Ecto neural progenitor cell (in vitro differentiated cells): ENCODE results near the gene ANTXR1.

Source experiments
- DNase-seq: peaks from one replicate; pipeline ENCODE4 v3.0.0-alpha.2; 2018; ENCODE audit warnings: low spot score

Gene ANTXR1

GRCh38 chr2:69034122-69034521, 21.1 kb downstream of the ANTXR1 start:
- DNase-seq: no peak

GRCh38 chr2:69034845-69035244, 21.9 kb downstream of the ANTXR1 start:
- no peak for DNase-seq

DNA sequence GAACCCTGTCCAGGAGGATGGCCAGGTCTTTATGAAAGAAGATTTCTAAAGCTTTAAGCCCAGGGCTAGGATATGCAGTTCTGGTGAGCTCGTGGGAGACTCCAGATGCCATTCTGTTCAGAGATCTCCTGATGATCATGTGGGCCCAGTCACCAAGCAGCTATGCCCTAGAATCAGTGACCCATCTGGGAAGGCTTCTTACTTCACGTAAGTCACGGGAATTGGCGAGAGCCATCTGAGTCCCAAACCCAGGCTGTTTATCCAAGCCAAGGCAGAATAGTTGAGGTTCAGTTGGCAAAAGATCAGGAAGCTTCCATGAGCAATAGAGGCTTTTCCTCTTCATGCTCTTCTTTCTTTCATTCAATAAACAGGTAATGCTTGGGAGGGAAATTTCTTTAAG, 23.9 kb downstream of the ANTXR1 start:
- DNase-seq: no peak

DNA sequence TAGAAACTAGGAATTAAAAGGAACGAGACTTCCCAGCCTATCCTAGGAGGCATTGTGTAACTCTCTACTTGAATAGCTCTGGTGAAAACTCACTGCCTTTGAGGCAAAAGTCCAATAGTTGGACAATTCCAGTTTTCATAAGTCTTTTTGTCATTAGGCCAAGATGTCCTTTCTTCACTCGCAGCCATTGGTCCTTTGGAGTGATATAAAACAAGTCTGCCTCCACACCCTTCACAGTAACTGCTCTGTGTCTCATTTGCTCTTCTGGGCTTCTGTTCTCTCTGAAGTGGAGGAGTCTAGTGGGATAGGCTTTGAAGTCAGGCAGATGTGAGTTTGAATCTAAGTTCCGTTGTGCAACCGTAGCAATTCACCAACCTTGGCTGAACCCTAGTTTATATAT, 28.2 kb downstream of the ANTXR1 start:
- DNase-seq: no peak

- no peak for DNase-seq
These were observed 30.9 kb downstream of the ANTXR1 start for GRCh38 chr2:69043736-69044400.

DNA sequence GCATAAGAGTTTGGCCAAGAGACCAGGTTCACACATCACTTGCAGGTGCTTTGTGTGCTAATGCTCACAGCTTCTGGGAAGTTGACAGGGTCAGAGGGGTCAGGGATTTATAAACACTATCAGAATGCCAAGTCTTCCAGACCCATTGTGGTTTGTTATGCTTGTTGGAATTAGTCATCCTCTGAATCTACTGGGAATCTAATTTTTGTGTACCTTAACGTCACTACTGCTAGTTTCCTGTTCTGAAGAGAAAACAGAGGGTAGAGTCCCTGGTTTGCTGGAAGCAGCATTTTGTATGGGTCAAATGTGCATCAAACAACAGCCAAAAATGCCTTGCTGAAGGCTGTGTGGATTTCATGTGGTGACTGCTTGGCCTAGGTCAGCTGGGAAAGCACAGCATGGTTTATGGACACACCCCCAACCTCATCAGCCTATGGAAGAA, 33.3 kb downstream of the ANTXR1 start:
- DNase-seq: no peak

DNA sequence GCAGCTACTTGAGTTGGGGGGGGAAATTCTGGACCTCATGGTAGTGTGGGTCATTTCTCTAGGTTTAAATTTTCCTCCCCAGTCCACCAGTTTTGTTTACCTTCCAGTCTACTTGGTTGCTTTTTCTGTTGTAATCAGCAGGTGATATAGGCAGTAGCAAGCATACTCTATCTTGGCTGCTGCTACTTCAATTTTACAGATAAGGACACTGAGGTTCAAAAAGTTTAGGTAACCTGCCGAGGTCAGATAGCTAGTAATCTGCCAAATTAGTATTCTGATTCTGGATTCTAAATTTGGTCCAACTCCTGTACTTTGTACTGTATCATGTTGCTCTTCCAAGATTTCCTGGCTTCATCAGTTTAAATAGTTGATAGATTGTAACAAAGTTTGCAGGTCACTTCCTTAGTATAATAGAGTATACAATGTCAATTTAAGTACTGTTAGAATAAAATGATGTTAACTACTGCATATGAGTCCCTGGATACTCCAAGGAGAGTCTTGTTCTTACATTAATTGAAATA, 34.7 kb downstream of the ANTXR1 start:
- DNase-seq: no peak

GRCh38 chr2:69050802-69051201, 37.8 kb downstream of the ANTXR1 start:
- no peak for DNase-seq

DNA sequence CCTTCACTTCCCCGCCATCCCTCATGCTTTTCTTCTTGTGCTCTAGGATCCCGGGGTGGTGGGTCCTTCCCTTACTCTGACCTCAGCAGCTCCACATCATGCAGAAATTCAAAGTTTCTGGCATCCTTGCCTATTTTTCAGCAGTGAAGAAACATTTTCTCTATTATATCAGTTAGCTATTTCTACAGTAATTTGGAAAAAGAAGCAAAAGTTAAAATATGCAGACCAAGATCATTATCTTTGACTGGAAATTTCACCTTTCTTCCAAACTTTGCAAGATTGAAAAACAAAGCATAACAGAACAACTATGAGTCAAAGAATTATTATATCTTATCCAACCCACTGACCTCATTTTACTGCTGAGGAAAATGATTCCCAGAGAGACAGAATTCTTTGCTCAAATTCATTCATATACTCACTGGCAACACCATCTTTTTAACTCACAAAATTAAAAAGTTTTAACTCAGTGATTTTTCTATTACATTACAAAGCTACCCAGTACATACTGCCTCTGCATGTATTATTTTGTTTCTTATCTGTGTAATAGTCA, 40.5 kb downstream of the ANTXR1 start:
- DNase-seq: no peak

GRCh38 chr2:69054431-69054830, 41.5 kb downstream of the ANTXR1 start:
- no peak for DNase-seq

- no peak for DNase-seq
These were observed 42.9 kb downstream of the ANTXR1 start for GRCh38 chr2:69055688-69056470.

- no peak for DNase-seq
These were observed 44.7 kb downstream of the ANTXR1 start for GRCh38 chr2:69057660-69058059.

- DNase-seq: no peak
These were observed 46.8 kb downstream of the ANTXR1 start for GRCh38 chr2:69059731-69060290.

GRCh38 chr2:69060938-69061501, 48.0 kb downstream of the ANTXR1 start:
- DNase-seq: no peak

DNA sequence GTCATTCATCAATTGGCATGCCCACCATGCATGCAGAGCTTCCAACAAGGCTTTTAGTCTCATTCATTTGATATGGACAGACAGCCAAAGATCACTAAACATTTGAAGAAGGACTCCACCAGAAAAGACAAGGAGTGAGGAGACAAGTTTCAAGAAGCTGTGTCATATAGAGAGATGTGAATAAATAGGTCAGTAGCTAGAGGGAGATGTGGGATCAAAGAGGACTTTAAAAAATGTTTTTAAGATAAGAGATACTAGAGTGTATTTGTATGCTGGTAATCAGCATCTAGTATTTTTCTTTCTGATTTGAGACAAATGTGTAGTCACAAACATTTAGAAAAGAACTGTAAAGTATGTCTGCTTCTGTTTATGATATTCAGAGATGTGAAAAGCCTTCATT, 48.5 kb downstream of the ANTXR1 start:
- no peak for DNase-seq

DNA sequence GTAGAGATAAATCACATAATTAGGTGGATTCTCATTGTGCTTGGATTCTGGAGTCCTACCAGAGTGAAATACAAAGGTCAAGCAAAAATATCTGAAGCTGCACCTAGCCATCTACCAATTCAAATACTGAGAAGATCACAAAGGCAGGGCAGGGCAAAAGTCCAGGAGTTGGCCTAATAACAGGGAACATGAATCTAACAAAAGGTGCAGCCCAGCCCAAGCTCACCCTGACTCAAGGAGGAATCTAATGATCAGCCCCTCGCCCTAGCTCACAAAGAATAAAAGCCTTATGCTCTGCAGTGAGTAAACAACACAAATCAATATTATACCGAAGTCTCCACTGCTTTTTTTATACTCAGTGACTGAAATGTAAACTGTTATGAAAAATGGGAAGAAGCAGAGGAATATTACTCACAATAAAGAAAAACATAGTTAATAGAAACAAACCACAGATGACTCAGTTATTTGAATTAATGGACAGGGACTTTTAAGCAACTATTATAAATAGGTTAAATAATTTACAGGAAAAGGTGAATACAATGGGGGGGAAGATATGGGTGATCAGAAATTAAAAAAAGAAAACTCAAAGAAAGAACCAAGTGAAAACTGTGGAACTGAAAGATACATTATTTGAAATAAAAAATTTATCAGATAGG, 49.5 kb downstream of the ANTXR1 start:
- no peak for DNase-seq

DNA sequence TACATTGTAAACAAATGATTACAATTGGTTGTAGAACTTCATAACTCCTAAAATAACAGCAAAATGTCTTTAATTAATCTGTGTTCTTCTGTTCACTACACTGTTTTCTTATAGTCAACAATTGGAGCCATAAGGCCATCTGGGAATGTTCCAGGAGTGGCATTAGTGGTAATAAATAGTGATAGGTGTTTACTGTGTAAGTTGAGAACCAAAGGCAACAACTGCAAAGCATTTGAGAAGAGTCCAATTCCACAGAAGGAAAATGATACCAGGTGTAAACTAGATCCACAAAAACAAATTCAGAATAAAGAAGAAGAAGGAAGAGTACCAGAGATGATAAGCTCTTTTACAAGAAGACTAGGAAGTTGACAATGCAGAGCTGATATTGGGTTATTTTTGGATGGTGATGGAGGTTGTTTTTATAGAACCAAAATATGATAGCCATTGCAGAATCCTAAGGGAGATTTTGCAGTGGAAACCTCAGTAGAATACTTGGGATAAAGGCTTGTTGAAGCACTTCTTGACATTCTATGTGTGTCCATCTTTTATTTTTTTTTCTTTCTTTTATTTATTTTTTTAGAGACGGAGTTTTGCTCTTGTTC, 52.9 kb downstream of the ANTXR1 start:
- DNase-seq: no peak

GRCh38 chr2:69067026-69067630, 54.1 kb downstream of the ANTXR1 start:
- no peak for DNase-seq

- DNase-seq: no peak
These were observed 54.9 kb downstream of the ANTXR1 start for GRCh38 chr2:69067866-69068265.

- DNase-seq: no peak
These were observed 58.0 kb downstream of the ANTXR1 start for GRCh38 chr2:69070969-69071368.

DNA sequence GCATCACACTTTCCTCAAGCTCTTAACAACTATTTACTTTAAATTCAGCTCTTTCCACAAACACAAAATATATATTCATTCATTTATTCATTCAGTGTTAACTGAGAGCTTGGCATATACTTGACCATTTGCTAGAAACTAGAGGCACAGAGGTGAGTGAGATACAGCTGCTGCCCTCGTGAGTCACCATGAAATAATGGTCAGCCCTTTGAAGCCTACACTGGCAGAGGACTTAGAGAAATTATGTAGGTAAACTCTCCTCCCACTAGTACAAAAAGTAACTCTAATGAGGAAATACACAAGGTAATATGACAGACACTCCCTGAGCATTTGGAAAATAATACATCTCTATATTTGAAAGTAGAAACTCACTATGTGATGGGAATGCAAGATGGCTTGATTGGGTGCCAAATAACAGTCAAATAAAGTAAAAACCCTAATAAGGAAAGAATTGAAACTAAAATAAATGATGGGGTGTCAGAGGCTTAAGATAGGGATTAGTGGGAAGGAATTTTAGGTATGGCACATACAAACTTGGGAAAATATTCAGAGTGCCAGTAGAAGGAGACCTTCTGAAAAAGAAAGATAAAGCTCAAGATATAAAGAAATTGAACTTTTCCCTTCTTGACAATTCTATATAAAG, 61.1 kb downstream of the ANTXR1 start:
- no peak for DNase-seq
